A549 (cell line): ENCODE data around the gene LRRC4C.

Experiments used
- CEBPB ChIP-seq, 2 experiments: fragments of >200 bp in 1 of 2; sonication (Bioruptor Twin) in 1 of 2; formaldehyde crosslinking in 1 of 2; IDR thresholded peaks; 2 replicates each; pipeline ENCODE4 v1.6.1; 2012 to 2016
- CHD2 ChIP-seq: fragments of 150-350 bp; IDR thresholded peaks from 2 replicates; pipeline ENCODE4 v1.6.1; 2014; ENCODE audit warnings: low read length; ENCODE audit not compliant: partially characterized antibody
- EHMT2 ChIP-seq: fragments of 200-600 bp; sonication (generic); IDR thresholded peaks from 2 replicates; pipeline ENCODE4 v1.6.1; 2016; ENCODE audit warnings: antibody characterized with exemption, low read depth, mild to moderate bottlenecking, moderate library complexity
- FOSL2 ChIP-seq, 2 experiments: fragments of 450-650 bp in 1 of 2; fragments of >200 bp in 1 of 2; sonication (Bioruptor Twin) in 1 of 2; formaldehyde crosslinking; IDR thresholded peaks; 2 replicates each; pipeline versions ENCODE4 v1.5.0 to v1.6.1; 2016 to 2020; ENCODE audit warnings: mild to moderate bottlenecking in 1 of 2, moderate library complexity in 1 of 2
- HEYL ChIP-seq: fragments of 250-450 bp; sonication (Bioruptor Pico); IDR thresholded peaks from 2 replicates; pipeline ENCODE4 v1.8.0; 2021; ENCODE audit warnings: mild to moderate bottlenecking, moderate library complexity
- KDM5A ChIP-seq: fragments of 200-600 bp; sonication (generic); IDR thresholded peaks from 2 replicates; pipeline ENCODE4 v1.6.1; 2016; ENCODE audit warnings: antibody characterized with exemption, mild to moderate bottlenecking
- MAX ChIP-seq: IDR thresholded peaks from 2 replicates; pipeline ENCODE4 v1.6.1; 2012
- PHF8 ChIP-seq: fragments of 200-600 bp; sonication (generic); IDR thresholded peaks from 2 replicates; pipeline ENCODE4 v1.6.1; 2016; ENCODE audit warnings: low read depth, mild to moderate bottlenecking, antibody characterized with exemption, moderate library complexity, borderline replicate concordance
- POLR2A ChIP-seq: IDR thresholded peaks from 2 replicates; pipeline ENCODE4 v1.6.1; 2012; ENCODE audit warnings: mild to moderate bottlenecking, low read length
- RCOR1 ChIP-seq: fragments of 150-350 bp; IDR thresholded peaks from 2 replicates; pipeline ENCODE4 v1.6.1; 2014; ENCODE audit warnings: antibody characterized with exemption, low read length, low read depth
- SREBF2 ChIP-seq: fragments of 450-650 bp; IDR thresholded peaks from 2 replicates; pipeline ENCODE4 v1.6.1; 2014; ENCODE audit warnings: mild to moderate bottlenecking, moderate library complexity
- TF ChIP-seq, protein P1 (sequence below): fragments of >200 bp; sonication (Bioruptor Twin); formaldehyde crosslinking; IDR thresholded peaks from 3 replicates; pipeline ENCODE4 v1.5.1; 2016

DNA sequence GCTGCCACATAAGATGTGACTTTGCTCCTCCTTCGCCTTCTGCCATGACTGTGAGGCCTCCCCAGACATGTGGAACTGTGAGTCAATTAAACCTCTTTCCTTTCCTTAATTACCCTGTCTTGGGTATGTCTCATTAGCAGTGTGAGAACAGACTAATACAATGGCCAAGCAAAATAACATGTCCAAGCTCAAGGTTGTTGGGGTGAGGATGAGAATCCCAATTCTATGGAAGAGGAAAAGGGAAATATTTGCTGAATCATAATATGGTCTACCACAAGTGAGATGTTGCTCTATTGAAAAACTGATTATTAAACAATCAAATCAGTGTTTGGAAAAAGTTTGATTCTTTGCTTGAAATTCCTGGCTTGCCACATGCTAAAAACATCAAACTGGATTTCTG, 48.7 kb upstream of the LRRC4C start:
- no peak for TF ChIP-seq RCOR1
- no peak for TF ChIP-seq EHMT2
- TF ChIP-seq POLR2A: no peak
- TF ChIP-seq, protein P1, sequence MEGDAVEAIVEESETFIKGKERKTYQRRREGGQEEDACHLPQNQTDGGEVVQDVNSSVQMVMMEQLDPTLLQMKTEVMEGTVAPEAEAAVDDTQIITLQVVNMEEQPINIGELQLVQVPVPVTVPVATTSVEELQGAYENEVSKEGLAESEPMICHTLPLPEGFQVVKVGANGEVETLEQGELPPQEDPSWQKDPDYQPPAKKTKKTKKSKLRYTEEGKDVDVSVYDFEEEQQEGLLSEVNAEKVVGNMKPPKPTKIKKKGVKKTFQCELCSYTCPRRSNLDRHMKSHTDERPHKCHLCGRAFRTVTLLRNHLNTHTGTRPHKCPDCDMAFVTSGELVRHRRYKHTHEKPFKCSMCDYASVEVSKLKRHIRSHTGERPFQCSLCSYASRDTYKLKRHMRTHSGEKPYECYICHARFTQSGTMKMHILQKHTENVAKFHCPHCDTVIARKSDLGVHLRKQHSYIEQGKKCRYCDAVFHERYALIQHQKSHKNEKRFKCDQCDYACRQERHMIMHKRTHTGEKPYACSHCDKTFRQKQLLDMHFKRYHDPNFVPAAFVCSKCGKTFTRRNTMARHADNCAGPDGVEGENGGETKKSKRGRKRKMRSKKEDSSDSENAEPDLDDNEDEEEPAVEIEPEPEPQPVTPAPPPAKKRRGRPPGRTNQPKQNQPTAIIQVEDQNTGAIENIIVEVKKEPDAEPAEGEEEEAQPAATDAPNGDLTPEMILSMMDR: no peak
- TF ChIP-seq PHF8: no peak
- no peak for TF ChIP-seq MAX
- no peak for TF ChIP-seq KDM5A
- TF ChIP-seq CEBPB (IDR thresholded peaks at IDR 0.05): no peak
- no peak for TF ChIP-seq CHD2
- no peak for TF ChIP-seq HEYL (CRISPR knock-in tag)
- no peak for TF ChIP-seq SREBF2
- no peak for TF ChIP-seq FOSL2 (IDR thresholded peaks at IDR 0.05)
- no peak for TF ChIP-seq FOSL2 (CRISPR knock-in tag; IDR thresholded peaks at IDR 0.05)
